ENCODE measurements around the gene CLEC1A.

GRCh38 chr12:10136637-10137205, 37.9 kb upstream of the CLEC1A start:
- TF ChIP-seq, protein P1, sequence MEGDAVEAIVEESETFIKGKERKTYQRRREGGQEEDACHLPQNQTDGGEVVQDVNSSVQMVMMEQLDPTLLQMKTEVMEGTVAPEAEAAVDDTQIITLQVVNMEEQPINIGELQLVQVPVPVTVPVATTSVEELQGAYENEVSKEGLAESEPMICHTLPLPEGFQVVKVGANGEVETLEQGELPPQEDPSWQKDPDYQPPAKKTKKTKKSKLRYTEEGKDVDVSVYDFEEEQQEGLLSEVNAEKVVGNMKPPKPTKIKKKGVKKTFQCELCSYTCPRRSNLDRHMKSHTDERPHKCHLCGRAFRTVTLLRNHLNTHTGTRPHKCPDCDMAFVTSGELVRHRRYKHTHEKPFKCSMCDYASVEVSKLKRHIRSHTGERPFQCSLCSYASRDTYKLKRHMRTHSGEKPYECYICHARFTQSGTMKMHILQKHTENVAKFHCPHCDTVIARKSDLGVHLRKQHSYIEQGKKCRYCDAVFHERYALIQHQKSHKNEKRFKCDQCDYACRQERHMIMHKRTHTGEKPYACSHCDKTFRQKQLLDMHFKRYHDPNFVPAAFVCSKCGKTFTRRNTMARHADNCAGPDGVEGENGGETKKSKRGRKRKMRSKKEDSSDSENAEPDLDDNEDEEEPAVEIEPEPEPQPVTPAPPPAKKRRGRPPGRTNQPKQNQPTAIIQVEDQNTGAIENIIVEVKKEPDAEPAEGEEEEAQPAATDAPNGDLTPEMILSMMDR (IDR thresholded peaks at IDR 0.05) = no peak
- no peak for TF ChIP-seq ZFX (IDR thresholded peaks at IDR 0.05; ENCODE audit: borderline replicate concordance)
